Measurements from ENCODE around the gene PRRG2. TPM values are rescaled to one million over a fixed set of nuclear protein-coding genes. Genes with fewer than 3 reads are reported as not detected.

The PRRG2 gene
- total RNA-seq, 4 donors from 2014 or later, result 13.8 to 21.2 (median 16.7) TPM

- DNase-seq (ENCODE audit: low spot score in 2 of 2), result no peak
- Histone ChIP-seq H3K27ac (no peak overlapping the region), H3K27me3 (no peaks in the 10 kb centered on the region), H3K36me3 (peaks cover 6% of the 10 kb centered on the region), H3K9me3 (no peaks in the 10 kb centered on the region), H3K4me1 (peaks cover 63% of the 10 kb centered on the region), H3K4me3 (no peak overlapping the region)
- 43% methylated on average over 20 of the region's 24 CpGs for WGBS
- TF ChIP-seq CTCF (IDR thresholded peaks at IDR 0.05) (peak in 1 of 2 donors; percentile 14), POLR2AphosphoS5 (IDR thresholded peaks at IDR 0.05) (no peak)
These were observed 54.6 kb downstream of the PRRG2 start for GRCh38 chr19:49635530-49636232.

GRCh38 chr19:49636233-49636932, 55.3 kb downstream of the PRRG2 start:
- WGBS, result 73% methylated on average over 26 of the region's 30 CpGs
- Histone ChIP-seq H3K27ac (no peak overlapping the region), H3K4me1 (peaks cover 63% of the 10 kb centered on the region), H3K4me3 (no peak overlapping the region), H3K27me3 (no peaks in the 10 kb centered on the region), H3K36me3 (peaks cover 6% of the 10 kb centered on the region), H3K9me3 (no peaks in the 10 kb centered on the region)
- DNase-seq (ENCODE audit: low spot score in 2 of 2), result no peak
- TF ChIP-seq POLR2A (IDR thresholded peaks at IDR 0.05) (no peak), POLR2AphosphoS5 (IDR thresholded peaks at IDR 0.05) (no peak), EP300 (IDR thresholded peaks at IDR 0.05) (no peak), CTCF (IDR thresholded peaks at IDR 0.05) (no peak)

- 6% methylated on average over 19 of the region's 19 CpGs for WGBS
- peak overlapping the region; percentile 73 for H3K4me3 ChIP-seq
- no peaks in the 10 kb centered on the region for H3K27me3 ChIP-seq
- H3K4me1 ChIP-seq, result peaks cover 65% of the 10 kb centered on the region
- peak overlapping the region; percentile 98 for H3K27ac ChIP-seq
- TF ChIP-seq POLR2AphosphoS5 (IDR thresholded peaks at IDR 0.05) (no peak), POLR2A (IDR thresholded peaks at IDR 0.05) (no peak), EP300 (IDR thresholded peaks at IDR 0.05) (no peak), CTCF (IDR thresholded peaks at IDR 0.05) (no peak)
- no peaks in the 10 kb centered on the region for H3K9me3 ChIP-seq
- DNase-seq (ENCODE audit: low spot score in 2 of 2), result peak; percentile 89 to 93
- peaks cover 6% of the 10 kb centered on the region for H3K36me3 ChIP-seq
These were observed 57.0 kb downstream of the PRRG2 start for GRCh38 chr19:49637821-49638738.

- H3K36me3 ChIP-seq, result peaks cover 6% of the 10 kb centered on the region
- peak overlapping the region; percentile 73 for H3K4me3 ChIP-seq
- TF ChIP-seq EP300 (IDR thresholded peaks at IDR 0.05), result no peak
- no peak for TF ChIP-seq POLR2AphosphoS5 (IDR thresholded peaks at IDR 0.05)
- no peak for TF ChIP-seq CTCF (IDR thresholded peaks at IDR 0.05)
- TF ChIP-seq POLR2A (IDR thresholded peaks at IDR 0.05), result no peak
- 5% methylated on average over 16 of the region's 31 CpGs for WGBS
- DNase-seq (ENCODE audit: low spot score in 2 of 2), result no peak
- H3K9me3 ChIP-seq, result no peaks in the 10 kb centered on the region
- peak overlapping the region; percentile 98 for H3K27ac ChIP-seq
- H3K27me3 ChIP-seq, result no peaks in the 10 kb centered on the region
- peaks cover 73% of the 10 kb centered on the region for H3K4me1 ChIP-seq
These were observed 58.4 kb downstream of the PRRG2 start for GRCh38 chr19:49639401-49640112.
